Putamen (tissue), 1 donor: ENCODE measurements around the gene LIMA1.
"Not testable (repeated sequence)": the region's sequence is repeated elsewhere in the genome, so short reads cannot be mapped to it uniquely, and the experiment has no call there.

Experiments used
- DNase-seq: peaks from one replicate; pipeline ENCODE4 v3.0.0-alpha.2; 2016; ENCODE audit warnings: low spot score

LIMA1 gene

DNA sequence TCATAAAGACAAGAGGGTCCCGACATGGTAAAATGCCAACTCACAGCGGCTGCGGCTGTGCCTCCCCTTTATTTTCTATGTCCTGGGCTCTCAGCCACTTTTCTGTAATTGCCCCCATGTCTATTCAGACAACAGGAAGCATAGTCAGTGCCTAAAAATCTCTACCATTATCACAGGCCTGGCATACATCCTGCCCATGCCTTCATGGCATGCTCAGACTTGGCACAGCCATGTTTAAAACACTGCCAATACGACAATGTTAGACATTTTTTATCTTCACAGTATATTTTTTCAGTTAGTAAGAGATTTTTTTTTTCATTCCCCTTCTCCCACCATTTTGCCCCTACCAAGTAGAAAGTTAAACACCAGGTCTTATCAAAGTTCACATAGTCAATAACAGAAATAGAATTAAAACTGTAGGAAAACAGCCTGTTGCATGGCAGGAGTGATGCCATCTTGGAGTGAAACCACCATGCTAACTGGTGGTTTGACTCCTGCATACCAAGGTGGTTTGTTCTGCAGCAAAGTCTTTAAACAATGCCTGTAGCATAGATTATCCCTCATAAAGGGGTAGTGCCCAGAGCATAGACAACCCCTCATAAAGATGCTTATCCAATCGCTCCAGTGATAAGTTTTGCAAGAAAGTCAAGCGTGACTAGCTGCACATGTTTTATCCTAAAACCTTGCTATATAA is 97.2 kb downstream of the LIMA1 start:
- no peak for DNase-seq

DNA sequence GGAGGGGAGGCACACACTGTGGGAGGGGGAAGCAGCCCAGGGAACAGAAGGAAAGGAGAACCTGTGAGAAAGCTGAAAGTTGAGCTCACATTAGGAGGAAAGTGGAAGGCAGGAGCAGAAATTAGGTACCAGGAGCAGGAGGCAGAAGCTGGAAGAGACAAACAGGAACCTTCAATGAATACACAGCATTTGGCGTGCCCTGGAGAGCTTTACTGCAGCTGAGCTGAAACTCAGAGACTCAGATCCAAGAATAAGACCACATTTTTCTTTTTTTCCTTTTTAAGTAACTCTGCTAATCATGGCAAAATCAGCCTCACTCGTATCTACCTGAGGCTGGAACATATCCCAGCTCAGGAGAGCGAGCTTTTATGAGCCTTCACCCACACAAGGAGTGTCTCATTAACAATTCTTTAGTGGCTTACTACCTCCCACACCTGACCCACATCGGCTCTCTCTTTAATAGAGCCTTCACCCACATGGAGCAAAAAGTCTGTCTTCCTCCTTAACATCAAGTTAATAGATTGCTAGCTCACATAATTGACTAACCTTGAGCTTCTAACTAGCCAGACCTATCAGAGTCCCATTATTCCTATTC is 97.9 kb downstream of the LIMA1 start:
- peak; percentile 85 for DNase-seq

DNA sequence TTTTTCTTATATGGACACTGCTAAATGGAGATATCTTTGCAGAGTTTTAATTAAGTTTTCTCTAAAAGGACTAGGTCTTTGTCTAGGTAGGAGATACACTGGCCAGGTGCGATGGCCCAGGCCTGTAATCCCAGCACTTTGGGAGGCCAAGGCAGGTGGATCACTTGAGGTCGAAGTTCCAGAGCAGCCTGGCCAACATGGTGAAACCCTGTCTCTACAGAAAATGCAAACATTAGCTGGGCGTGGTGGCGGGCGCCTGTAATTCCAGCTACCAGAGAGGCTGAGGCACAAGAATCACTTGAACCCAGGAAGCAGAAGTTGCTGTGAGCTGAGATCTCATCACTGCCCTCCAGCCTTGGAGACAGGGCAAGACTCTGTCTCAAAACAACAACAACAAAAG is 99.1 kb downstream of the LIMA1 start:
- no peak for DNase-seq

DNA sequence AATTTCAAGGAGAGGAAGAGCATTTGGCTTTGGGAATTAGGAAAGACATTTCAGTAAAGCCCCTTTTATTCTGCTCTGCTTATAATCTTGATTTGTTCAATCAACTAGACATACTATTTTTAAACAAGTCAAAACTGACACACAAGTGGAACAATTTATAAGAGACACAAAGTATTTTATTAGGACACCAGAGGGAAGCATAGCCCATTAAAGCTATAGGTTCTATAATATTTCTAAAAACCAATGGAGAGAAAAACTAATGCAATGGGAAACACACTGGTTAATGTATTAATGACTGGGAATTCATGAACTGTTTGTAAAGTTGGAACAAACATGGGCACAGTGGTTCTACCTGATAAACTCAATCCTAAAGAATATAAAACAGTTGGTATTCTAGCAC is 100.9 kb downstream of the LIMA1 start:
- DNase-seq, result no peak

DNA sequence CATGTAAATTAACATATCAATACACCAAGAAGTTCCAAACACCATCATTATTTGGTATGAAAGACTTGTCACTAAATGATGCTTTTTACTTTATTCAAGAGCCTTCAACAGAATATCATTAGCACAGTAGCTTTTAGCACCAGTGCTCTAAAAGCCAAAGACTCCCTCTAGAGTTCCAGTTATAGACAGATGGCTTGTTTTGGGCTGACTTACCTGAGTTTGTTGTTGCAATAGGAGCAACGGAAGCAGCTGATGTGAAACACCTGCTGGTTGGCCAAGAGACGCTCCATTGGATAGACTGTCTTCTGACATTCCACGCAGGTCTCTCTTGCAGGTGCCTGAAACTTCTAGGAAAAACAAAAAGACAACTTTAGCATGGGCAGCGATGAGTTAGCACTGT is 101.6 kb downstream of the LIMA1 start:
- no peak for DNase-seq

DNA sequence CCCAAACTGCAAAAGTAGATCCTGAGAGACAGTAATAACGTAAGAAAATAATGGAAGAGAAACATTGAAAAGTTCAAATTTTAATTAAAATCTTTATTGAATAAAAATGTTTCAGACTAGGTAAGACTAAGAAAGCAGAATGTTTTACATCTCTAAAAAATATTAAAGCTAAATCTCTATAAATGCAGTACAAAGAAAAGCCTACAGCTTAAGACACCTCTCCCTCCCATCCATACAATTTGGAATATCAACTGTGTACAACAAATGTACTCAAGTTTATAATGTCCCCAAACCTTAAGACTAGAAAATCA is 107.6 kb downstream of the LIMA1 start:
- no peak for DNase-seq

DNA sequence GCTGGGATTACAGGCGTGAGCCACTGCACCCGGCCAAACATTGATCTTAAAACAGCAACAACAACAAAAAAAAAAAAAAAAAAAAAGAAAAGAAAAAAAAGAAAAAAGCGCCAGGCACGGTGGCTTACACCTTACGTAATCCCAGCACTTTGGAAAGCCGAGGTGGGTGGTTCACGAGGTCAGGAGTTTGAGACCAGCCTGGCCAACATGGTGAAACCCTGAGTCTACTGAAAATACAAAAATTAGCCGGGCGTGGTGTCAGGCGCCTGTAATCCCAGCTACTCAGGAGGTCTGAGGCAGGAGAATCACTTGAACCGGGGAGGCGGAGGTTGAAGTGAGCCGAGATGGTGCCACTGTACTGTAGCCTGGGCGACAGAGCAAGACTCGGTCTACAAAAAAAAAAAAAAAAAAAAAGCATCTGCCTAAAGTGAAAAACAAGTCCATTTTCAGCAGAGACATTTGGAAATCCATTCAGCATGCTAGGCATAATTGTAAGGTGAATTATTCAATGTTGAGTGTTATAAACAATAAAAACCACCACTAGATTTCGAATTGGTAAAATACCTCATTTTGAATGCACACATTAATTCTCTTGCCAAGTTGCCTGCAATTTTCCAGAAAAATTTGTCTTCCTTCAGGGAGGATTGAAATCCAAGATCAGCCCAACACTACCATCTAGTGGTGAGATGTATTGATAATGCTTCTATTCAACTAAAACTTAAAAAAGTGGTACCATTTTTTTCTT is 108.2 kb downstream of the LIMA1 start:
- DNase-seq, result peak; percentile 77

DNA sequence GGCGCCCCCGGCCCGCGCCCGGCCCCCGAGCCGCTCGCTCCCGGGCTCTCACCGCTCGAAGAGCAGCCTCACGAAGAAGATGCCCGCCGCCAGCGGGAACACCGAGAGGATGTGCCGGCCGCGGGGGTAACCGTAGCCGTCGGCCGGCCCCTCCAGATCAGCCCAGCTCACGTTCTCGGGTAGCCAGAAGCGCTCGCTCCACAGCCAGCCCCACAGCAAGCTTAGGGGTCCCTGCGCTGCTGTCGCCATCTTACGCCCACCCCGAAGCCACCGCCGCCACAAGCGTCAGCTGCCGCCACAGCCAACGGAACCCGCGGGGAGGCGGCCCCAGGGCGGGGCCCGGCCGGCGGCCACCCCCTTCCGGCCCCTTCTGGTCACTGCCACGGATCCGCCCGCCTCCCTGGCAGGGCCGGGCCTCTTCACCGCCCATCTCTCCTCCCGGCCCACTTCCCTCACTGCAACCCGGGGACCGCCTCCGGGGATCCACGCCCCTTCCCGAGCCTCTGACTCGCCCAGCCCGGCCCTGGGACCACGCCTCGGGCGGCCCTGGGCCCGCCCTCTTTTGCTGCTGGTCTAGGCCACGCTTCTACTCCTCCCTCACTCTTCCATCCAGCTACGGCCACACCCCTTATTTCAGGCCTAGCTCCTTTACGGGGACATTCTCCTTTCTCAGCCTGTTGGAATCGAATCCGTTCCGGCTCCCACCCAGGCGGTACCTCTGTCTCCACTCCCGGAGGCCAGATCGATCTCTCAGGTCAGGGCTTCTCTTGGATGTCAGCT is 116.1 kb downstream of the LIMA1 start, which contains the start of gene CERS5:
TSS of gene CERS5 (minus strand) at position 321 of the 780 bp plus-strand sequence. CDS start at position 249, 72 bp downstream.
- peak; percentile 98 for DNase-seq

DNA sequence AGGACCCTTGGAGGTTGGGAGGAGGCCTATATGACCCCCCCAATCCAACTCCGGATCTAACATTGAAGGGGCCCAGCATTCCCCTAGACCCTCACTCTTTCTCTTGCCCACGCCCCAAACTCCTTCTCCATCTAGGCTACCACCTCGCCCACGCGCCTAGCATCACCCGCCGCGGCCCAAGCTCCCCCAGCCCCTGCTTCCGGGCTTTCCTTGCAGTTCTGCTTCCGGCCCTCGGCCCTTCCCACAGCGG is 116.6 kb downstream of the LIMA1 start:
- no peak for DNase-seq

DNA sequence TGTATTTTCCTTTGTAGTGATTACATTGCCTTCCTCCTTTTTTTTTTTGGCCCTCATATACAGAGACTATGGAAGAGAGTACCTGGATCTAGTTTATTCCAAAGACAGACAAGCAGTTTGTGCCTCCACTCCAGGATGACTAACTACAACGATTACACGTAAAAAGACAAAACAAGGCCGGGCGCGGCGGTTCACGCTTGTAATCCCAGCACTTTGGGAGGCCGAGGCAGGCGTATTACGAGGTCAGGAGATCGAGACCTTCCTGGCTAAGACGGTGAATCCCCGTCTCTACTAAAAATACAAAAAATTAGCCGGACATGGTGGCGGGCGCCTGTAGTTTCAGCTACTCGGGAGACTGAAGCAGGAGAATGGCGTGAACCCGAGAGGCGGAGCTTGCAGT is 118.4 kb downstream of the LIMA1 start:
- DNase-seq, result no peak

DNA sequence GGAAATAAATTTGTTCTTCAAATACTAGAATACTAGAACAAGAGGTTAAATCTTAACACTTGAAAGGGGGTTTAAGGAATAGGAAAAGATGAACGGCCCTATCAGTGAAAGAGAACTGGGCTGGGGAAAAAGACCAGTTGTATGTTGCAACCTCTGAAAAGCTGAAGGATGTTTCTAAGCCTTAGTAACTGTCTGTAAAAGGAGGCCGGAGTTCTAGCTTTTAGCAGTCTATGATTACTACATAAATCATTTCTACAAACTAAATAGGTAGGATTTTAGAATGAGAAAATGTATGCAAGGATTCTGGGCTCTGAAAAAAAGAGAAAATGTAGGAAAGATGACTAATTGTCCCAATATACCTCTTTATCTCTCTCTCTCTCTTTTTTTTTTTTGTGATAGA is 121.1 kb downstream of the LIMA1 start:
- no peak for DNase-seq

DNA sequence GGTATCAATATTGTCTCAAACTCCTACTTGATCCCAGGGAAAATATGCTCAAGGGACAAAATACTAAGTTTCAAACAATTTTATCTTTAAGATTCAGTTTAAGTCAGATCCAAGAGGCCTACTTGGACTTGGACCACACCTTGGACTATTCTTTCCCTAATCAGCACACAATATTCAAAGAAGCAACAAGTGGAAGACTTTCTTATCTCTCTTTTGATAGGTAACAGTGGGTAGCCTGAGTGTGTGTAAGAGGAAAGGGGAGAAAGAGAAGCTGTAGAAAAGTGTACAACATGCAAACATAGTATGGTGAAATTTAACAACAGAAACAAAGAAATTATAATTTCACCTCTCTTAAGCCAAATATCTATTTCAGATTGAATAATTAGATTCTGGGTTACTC is 122.7 kb downstream of the LIMA1 start:
- DNase-seq, result no peak

DNA sequence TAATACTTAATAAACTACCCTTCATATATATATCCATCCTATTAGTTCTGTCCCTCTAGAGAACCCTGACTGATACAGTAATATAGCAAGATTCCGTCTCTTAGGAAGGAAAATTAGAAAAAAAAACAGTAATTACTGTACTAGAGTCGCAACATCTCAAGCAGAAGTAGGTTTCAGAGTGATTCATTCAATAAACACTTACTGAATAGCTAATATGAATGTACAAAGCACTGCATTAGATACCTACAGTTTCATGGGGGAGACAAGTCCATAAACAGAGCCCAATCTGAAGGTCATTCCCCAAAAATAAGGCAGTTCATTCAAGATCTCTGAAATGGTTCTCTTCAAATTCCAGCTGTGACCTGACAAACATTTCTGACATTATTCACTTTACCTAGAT is 126.1 kb downstream of the LIMA1 start:
- no peak for DNase-seq

DNA sequence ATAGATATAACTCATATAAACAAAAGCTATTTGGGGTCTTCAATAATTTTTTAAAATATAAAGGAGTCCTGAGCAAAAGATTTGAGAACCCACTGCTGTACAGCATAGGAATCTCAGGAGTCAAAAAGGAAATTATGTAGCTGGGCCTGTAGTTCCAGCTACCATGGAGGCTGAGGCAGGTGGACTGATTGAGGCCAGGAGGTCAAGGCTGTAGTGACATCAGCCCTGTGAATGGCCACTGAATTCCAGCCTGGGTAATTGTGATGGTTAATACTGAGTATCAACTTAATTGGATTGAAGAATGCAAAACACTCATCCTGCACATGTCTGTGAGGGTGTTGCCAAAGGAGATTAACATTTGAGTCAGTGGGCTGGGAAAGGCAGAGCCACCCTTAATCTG is 126.7 kb downstream of the LIMA1 start:
- no peak for DNase-seq

DNA sequence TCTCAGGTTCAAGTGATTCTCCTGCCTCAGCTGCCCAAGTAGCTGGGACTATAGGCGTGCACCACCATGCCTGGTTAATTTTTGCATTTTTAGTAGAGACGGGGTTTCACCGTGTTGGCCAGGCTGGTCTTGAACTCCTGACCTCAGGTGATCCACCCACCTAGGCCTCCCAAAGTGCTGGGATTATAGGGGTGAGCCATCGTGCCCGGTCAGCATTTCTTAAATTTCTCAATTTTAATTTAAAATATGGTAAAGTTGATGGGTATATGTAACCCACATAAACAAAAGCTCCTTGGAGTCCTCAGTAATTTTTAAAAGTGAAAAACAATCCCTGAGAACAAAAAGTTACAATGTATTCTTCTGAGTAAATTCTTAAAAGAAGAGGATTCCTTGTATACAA is 128.4 kb downstream of the LIMA1 start:
- not testable (repeated sequence) for DNase-seq

DNA sequence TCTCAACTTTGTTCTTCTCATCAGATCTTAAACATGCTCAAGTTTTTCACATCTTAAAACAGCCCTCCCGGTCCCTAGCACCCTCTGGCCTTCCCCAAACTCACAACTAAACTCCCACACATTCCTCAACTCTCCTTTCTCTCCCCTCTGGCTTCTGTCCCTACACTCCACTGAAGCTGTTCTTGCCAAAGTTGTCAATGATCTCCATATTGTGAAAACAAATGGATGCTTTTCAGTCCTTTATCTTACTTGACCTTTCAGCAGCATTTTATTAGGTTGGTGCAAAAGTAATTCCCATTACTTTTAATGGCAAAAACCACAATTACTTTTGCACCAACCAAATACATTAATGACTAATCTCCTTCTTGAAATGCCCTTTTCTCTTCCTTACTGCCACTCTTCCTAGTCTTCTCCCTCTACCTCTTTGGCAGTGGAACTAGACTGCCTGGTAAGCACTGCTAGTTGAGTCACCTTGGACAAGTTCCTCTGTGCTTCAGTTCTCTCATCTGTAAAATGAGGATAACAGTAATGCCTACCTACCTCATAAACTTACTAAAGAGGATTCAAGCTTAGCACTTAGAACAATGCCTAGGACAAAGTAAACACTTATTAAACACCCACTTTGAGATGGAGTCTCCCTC is 132.2 kb downstream of the LIMA1 start:
- no peak for DNase-seq

DNA sequence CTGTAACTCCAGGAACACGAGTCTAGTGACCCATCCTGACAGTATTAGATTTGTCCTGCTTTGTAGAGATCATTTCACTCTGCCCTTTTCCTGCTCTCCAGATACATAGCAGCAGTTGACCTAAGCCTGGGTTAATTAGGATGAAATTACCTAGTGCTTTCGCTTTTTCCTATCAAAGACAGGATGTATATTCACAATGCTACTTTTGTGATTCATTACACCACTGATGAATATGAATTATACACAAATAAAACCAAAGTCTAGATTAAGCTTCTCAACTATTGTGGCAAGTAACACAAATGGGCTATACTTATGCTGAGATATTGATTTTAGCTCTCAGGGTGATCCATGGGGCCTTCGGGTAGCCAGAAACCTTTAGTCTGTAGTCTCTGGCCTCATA is 134.0 kb downstream of the LIMA1 start:
- DNase-seq, result no peak

DNA sequence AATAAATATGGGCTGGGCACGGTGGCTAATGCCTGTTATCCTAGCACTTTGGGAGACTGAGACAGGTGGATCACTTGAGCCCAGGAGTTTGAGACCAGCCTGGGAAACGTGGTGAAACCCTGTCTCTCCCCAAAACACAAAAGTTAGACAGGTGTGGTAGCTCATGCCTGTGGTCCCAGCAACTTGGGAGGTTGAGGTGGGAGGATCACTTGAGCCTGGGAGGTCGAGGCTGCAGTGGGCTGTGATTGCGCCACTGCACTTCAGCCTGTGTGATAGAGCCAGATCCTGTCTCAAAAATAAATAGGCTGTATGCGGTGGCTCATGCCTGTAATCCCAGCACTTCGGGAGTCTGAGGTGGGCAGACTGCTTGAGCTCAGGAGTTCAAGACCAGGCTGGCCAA is 135.3 kb downstream of the LIMA1 start:
- not testable (repeated sequence) for DNase-seq

DNA sequence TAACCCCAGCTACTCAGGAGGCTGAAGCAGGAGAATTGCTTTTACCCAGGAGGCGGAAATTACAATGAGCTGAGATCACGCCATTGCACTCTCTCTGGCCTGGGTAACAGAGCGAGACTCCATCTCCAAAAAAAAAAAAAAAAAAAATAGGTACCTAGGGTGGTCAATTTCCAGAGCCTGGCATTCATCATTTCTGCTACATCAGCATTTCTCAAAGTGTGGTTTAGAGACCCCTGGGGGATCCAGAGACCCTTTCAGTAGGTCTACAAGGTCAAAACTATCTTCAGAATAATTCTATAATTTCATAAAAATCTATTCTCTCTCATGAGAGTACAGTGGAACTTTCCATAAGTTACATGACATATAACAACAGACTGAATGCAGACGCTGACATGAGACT is 136.0 kb downstream of the LIMA1 start:
- DNase-seq, result no peak

DNA sequence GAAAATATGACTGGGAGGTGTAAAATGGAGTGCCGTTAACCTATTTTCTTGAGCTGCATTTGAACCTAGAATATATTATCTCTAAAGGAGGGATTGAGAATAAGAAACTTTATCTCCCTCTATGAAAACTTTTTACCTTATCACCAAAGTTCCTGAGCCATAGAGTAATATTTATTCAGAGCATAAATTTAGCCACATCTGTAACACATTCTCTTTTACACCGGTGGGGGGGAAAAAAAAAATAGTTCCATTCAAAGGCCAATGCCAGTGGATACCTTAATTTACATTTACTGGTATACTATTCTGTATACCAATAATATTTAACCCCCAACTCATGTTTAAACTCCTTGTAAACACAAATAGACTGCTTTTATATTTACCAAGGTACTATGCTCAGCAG is 137.9 kb downstream of the LIMA1 start:
- no peak for DNase-seq

DNA sequence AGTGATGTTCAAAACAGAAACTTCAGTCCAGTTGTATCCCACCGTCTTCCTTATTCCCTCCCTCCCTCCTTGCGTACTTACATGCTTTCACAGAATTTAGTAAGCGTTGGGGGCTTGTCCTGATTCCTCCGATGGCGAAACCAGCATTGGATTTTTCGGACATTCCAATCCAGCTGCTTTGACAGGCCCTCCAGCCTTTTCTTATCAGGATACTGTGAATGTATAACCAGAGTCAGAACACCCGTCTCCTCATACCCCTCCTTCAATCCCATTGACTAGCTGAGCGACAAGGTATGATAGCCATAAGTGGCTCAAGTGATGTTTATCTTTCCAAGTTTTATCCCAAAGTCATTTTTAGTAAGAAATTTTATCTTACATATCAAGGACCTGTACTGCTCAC is 140.3 kb downstream of the LIMA1 start:
- no peak for DNase-seq

DNA sequence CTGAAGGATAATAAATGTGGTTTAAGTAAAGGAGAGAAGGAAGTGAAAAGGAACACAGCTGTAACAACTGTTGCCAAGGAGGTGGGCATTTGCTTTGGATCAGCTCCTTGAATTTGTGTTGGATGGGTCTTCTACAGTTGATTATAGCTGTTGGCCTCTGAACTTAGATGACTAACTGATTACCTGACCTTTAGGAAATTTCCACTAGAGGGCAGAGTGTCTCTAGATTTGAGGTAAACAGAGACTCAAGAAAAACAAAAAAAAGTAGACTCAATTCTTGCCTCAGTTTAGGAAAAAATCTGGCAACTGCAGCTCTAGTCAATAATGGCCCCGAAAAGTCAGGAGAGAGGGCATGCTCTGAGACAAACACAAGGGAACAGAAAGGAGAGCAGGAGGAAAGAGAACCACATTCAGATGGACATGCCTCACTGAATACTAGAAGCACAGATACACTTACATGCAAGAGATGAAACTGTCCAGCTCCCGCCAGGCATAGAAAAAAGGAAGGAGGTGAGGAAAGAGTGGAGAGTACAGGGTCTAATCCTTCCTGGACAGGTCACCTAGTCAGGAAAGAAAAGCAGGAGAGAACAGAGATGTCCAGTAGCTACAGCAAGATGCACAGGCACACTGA is 150.7 kb downstream of the LIMA1 start:
- no peak for DNase-seq
